ENCODE data around the gene CPEB3. TPM values are rescaled to one million over a fixed set of nuclear protein-coding genes. Genes with fewer than 3 reads are reported as not detected.

Gene CPEB3
- total RNA-seq, 1 donor: 0.43 TPM

DNA sequence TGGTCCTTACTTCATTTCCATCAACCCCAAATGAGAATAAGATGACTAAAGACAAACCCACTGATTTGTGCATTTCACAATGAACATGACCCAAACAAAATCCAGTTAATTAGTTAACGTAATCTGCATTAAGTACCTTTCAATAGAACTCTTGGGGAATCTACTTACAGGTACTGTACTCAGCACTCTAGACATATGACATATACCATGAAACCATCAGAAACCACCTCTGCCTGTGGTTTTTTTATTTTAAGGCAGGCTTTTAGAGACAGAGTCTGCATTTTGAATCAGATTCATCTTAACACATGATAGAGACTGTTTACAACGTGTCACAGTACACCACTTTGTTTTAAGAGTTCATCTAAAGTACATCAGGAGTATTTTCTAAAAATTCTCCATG lies 198.9 kb downstream of the CPEB3 start:
- DNase-seq (ENCODE audit: low read depth): no peak
- H3K4me3 ChIP-seq (ENCODE audit: low read depth, low read length): no peak overlapping the region
- no peak for TF ChIP-seq CTCF (IDR thresholded peaks at IDR 0.05; ENCODE audit: insufficient read depth, low read depth, low read length)

- peak; percentile 82 for DNase-seq (ENCODE audit: low read depth)
- no peak overlapping the region for H3K4me3 ChIP-seq (ENCODE audit: low read depth, low read length)
These were observed 203.0 kb downstream of the CPEB3 start for GRCh38 chr10:92087750-92088395.

DNA sequence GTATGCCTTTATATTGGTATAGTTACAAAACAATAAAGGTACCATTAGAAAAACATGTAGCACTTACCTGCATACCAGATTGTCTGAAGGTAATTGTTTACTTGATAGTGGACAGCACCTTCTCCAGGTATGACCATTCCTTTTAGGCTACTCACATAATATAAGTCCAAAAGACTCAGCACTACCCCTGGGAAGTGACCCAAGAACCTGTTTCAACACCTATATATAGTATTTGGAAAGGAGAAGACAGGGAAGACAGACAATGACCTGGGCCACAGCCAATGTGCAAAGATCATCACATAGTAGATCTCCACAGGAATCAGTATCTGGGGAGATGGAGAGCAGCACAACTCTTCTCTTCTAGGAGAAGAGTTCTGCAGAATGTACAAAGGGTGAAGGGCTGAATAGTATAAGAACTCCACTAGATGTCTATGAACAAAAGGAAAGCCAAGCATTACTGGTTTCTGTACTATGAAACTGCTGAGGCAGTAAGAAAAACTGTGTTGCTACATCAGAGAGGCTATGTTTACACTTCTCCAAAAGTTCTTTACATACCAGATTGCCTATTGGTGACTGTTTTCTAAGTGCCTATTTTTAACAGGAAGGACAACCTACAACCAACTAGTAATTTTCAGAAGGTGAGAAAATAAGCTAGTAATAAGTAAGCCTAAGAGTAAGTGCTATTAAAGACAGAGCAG lies 208.1 kb downstream of the CPEB3 start:
- peak; percentile 21 for DNase-seq (ENCODE audit: low read depth)
- no peak overlapping the region for H3K4me3 ChIP-seq (ENCODE audit: low read depth, low read length)
- TF ChIP-seq CTCF (IDR thresholded peaks at IDR 0.05; ENCODE audit: insufficient read depth, low read depth, low read length): no peak

More at GRCh38 chr10:92087750-92088395, 203.0 kb downstream of the CPEB3 start:
- TF ChIP-seq CTCF (IDR thresholded peaks at IDR 0.05; ENCODE audit: insufficient read depth, low read depth, low read length): peak; percentile 79

GRCh38 chr10:92081641-92082040 lies 209.2 kb downstream of the CPEB3 start:
- no peak for TF ChIP-seq CTCF (IDR thresholded peaks at IDR 0.05; ENCODE audit: insufficient read depth, low read depth, low read length)
- no peak for DNase-seq (ENCODE audit: low read depth)
- H3K4me3 ChIP-seq (ENCODE audit: low read depth, low read length): no peak overlapping the region

DNA sequence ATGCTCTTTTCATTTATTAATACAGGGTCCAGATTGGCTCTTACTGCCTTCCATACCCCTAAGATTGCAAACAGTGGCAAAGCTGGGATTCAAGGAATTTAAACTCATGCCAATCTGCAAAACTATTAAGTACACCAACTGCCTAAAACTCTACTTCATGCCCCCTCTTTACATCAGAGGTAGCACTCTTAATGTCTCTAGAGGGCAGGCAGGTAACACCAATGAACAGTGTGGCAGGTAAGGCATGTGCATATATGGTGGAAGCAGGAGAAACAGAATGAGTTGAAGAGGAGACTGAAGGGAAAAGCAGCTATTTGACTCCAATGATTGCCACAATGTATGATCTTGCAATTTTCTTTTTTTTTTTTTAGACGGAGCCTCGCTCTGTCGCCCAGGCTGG lies 210.6 kb downstream of the CPEB3 start:
- no peak for TF ChIP-seq CTCF (IDR thresholded peaks at IDR 0.05; ENCODE audit: insufficient read depth, low read depth, low read length)
- no peak for DNase-seq (ENCODE audit: low read depth)
- no peak overlapping the region for H3K4me3 ChIP-seq (ENCODE audit: low read depth, low read length)

DNA sequence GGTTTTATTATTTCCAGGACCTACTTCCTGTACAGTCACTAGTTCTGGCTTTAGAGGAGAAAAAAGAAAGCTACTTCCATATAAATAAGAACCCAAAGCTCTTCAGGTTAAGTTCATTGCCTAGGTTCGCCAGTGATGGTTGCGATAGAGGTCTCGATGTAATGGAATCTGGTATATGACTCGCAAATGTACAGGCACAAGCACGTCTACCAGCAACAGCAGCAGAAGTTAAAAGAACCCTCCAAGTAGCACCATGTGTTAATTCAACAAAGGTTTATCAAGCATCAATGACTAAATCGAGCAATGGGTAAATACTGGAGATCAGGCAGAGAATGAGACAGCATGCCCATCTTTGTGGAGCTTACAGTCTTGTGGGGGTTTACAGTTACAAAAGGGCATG lies 211.9 kb downstream of the CPEB3 start:
- no peak for DNase-seq (ENCODE audit: low read depth)
- no peak overlapping the region for H3K4me3 ChIP-seq (ENCODE audit: low read depth, low read length)
- no peak for TF ChIP-seq CTCF (IDR thresholded peaks at IDR 0.05; ENCODE audit: insufficient read depth, low read depth, low read length)
